RWPE2 (cell line): Measurements from ENCODE around the gene SORCS2.
A peak's percentile ranks its signal among the peaks of the same experiment; 100 is the strongest.

Source experiments
- ATAC-seq: fragments of 200-7000 bp; cut with Tn5 transposase; 3 replicates; pipeline ENCODE4 v1.9.1; 2021; ENCODE audit warnings: low read depth
- DNase-seq: peaks from one replicate; pipeline ENCODE4 v3.0.0-alpha.2; 2020; ENCODE audit warnings: low spot score
- H3K27ac ChIP-seq: fragments of 450-650 bp; 2 replicates; pipeline ENCODE4 v1.5.1; 2017; ENCODE audit warnings: mild to moderate bottlenecking; ENCODE audit not compliant: poor library complexity, severe bottlenecking
- H3K27me3 ChIP-seq: fragments of 250-450 bp; sonication (Bioruptor Pico); 2 replicates; pipeline ENCODE4 v1.5.1; 2021; ENCODE audit warnings: mild to moderate bottlenecking, moderate library complexity; ENCODE audit not compliant: insufficient read depth, poor library complexity, severe bottlenecking
- H3K36me3 ChIP-seq: fragments of 250-450 bp; sonication (Bioruptor Pico); 2 replicates; pipeline ENCODE4 v1.5.1; 2020; ENCODE audit warnings: low read depth, mild to moderate bottlenecking, moderate library complexity
- H3K4me1 ChIP-seq: fragments of 250-450 bp; sonication (Bioruptor Pico); 2 replicates; pipeline ENCODE4 v1.5.1; 2021; ENCODE audit warnings: mild to moderate bottlenecking, moderate library complexity; ENCODE audit not compliant: insufficient read depth, poor library complexity, severe bottlenecking
- H3K4me3 ChIP-seq: fragments of 250-450 bp; sonication (Bioruptor Pico); 2 replicates; pipeline ENCODE4 v1.5.1; 2021; ENCODE audit warnings: mild to moderate bottlenecking, moderate library complexity; ENCODE audit not compliant: severe bottlenecking
- H3K9me3 ChIP-seq: fragments of 250-450 bp; sonication (Bioruptor Pico); 2 replicates; pipeline ENCODE4 v1.5.1; 2021; ENCODE audit warnings: mild to moderate bottlenecking, moderate library complexity; ENCODE audit not compliant: severe bottlenecking
- TF ChIP-seq, protein P1 (sequence below): fragments of 450-650 bp; IDR thresholded peaks from one replicate; pipeline ENCODE4 v1.5.1; 2017; ENCODE audit warnings: mild to moderate bottlenecking, moderate library complexity; ENCODE audit not compliant: poor library complexity, severe bottlenecking

Gene SORCS2

DNA sequence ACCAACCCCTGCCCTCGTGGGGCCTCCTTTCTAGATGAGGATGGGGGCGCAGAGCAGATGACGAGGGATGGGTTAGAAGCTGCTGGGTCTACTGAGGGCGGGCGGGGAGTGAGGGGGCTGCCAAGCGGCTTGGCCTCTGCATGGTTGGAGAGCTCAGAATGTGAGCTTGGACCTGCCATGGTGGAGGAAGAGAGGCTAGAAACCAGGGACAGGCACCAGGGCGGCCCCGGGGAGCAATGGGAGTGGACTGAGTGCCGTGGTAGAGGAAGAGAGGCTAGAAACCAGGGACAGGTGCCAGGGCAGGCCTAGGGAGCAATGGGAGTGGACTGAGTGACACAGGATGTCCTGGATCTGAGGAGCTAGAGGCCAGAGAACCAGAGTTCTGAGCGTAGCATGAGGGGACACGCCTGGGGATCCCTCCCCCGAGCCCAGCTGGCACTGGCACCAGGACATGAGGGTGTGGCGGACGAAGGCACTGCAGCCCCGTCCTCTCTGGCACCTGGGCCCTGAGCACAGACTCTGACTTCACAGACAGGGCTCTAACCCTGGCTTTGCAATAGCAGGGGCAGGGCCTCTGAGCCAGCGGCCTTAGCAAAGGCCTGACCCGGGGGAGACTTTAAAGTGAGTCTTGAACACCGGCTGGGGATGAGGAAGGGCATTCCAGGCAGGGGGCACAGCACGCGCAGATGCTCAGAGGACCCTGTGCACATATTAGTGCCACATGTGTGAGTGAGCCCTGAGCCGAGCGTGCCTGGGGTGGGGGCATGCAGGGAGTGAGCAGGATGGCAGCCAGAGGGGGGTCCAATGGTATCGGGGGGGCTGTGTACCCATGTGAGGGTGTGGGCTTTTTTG lies 456.4 kb downstream of the SORCS2 start:
- Histone ChIP-seq H3K4me1 (peaks cover 49% of the 10 kb centered on the region), H3K27ac (peak overlapping the region; percentile 96)
- DNase-seq = peak; percentile 59

GRCh38 chr4:7649411-7649740 lies 457.0 kb downstream of the SORCS2 start:
- no peak overlapping the region for H3K4me3 ChIP-seq
- H3K27ac ChIP-seq = peak overlapping the region; percentile 96
- no peaks in the 10 kb centered on the region for H3K27me3 ChIP-seq
- no peaks in the 10 kb centered on the region for H3K36me3 ChIP-seq
- TF ChIP-seq, protein P1, sequence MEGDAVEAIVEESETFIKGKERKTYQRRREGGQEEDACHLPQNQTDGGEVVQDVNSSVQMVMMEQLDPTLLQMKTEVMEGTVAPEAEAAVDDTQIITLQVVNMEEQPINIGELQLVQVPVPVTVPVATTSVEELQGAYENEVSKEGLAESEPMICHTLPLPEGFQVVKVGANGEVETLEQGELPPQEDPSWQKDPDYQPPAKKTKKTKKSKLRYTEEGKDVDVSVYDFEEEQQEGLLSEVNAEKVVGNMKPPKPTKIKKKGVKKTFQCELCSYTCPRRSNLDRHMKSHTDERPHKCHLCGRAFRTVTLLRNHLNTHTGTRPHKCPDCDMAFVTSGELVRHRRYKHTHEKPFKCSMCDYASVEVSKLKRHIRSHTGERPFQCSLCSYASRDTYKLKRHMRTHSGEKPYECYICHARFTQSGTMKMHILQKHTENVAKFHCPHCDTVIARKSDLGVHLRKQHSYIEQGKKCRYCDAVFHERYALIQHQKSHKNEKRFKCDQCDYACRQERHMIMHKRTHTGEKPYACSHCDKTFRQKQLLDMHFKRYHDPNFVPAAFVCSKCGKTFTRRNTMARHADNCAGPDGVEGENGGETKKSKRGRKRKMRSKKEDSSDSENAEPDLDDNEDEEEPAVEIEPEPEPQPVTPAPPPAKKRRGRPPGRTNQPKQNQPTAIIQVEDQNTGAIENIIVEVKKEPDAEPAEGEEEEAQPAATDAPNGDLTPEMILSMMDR = no peak
- DNase-seq = no peak
- peaks cover 49% of the 10 kb centered on the region for H3K4me1 ChIP-seq
- no peak for ATAC-seq
- H3K9me3 ChIP-seq = no peaks in the 10 kb centered on the region

More for the DNA sequence above, 456.4 kb downstream of the SORCS2 start:
- ATAC-seq = peak; percentile 1; the same call in 1 of the 3 replicates
- Histone ChIP-seq H3K4me3 (no peak overlapping the region), H3K9me3 (no peaks in the 10 kb centered on the region), H3K27me3 (no peaks in the 10 kb centered on the region), H3K36me3 (no peaks in the 10 kb centered on the region)
- TF ChIP-seq, protein P1 = no peak

DNA sequence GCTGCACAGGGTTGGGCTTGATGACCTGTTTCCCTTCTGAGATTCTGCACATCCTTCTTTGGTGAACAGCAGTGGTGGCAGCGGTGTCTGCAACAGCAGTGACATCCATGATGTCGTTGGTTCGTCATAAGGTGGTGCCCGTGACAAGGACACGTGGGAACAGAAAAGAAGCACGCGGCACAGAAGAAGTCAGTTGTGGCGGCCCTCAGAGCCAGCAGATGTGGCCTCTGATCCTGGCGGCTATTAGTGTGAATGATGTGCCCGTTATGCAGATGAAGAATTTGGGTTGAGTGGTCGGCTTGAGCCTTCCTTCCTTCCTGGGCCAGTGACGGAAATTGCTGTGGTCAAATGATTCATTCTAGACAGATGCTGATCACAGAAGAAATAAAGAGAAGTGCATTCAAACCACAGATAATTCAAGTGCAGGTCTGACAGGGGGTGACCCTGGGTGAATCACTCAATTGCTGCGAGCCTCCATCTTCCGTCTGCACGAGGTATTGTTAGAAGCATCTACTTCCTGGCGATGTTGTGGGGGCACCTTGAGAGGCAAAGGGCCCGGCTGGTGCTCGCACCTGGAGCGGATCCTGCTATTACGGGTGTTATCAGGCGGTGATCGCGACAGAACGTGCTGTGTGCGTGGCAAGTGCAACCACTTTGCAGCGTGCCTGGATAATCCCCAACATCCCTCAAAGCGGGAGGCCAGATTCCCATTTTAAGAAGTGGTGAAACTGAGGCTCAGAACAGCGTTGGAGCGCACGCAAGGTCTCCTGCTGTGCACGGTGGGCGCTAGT lies 457.6 kb downstream of the SORCS2 start:
- TF ChIP-seq, protein P1 = no peak
- no peak overlapping the region for H3K4me3 ChIP-seq
- no peaks in the 10 kb centered on the region for H3K9me3 ChIP-seq
- no peaks in the 10 kb centered on the region for H3K27me3 ChIP-seq
- H3K4me1 ChIP-seq = peaks cover 49% of the 10 kb centered on the region
- H3K27ac ChIP-seq = peak overlapping the region; percentile 96
- DNase-seq (peak; percentile 90), ATAC-seq (peak; percentile 76)
- H3K36me3 ChIP-seq = no peaks in the 10 kb centered on the region

DNA sequence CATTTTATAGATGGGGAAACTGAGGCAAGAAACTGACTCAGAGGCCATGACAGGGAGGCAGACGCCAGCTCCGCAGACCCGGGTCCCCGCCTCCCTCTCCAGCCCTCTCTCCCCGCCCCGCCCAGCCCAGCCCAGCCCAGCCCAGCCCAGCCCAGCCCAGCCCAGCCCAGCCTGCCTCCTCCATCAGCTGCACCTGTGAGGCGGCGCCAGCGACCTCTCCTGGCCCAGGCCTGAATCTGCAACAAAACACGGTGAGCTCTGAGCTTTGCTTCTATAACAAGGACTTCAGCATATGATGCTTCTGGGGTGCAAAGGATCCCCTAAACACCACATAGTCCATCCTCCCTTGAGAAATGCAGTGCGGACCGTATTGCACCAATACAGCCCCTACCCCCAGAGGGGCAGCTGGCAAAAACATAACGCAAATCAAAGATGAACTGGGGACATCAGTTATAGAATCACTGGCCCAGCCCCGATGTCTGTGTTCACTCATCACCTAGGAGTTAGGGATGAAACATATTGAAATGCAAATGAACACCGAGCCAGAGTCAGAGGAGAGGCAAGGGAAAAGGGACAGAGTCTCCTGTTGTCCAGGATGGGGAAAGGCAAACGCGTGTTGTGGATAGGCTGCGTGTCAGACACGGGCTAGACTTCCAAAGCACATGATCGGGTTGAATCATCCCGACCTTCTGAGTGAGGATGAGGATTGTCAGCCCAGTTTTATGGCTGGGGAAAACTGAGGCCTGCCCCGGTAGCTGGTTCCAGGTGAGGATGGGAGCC lies 458.5 kb downstream of the SORCS2 start:
- Histone ChIP-seq H3K4me1 (peaks cover 49% of the 10 kb centered on the region), H3K9me3 (no peaks in the 10 kb centered on the region), H3K4me3 (no peak overlapping the region), H3K27me3 (no peaks in the 10 kb centered on the region), H3K36me3 (no peaks in the 10 kb centered on the region), H3K27ac (peak overlapping the region; percentile 96)
- peak; percentile 21 for ATAC-seq
- TF ChIP-seq, protein P1 = peak; percentile 61
- DNase-seq = peak; percentile 73
